Measurements from ENCODE around the gene LARP4B.

DNA sequence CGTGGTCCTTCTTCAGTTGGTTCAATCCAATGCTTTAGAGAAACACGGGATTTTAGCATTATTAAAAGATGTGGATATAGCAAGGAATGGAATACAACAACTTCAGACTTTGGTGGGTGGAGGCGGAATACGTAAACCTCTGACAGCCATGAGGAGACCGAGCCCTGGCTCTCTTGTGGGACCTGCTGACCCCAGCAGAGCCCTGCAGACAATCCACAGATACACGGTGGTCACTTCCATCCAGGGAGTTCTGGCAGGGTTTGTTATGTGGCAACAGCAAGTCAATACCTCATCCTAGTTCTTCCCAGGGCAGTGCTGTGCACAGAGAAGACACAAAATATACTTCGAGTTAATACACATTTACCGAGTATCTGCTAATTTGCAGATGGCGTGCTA is 123.5 kb downstream of the LARP4B start:
- TF ChIP-seq, protein P1, sequence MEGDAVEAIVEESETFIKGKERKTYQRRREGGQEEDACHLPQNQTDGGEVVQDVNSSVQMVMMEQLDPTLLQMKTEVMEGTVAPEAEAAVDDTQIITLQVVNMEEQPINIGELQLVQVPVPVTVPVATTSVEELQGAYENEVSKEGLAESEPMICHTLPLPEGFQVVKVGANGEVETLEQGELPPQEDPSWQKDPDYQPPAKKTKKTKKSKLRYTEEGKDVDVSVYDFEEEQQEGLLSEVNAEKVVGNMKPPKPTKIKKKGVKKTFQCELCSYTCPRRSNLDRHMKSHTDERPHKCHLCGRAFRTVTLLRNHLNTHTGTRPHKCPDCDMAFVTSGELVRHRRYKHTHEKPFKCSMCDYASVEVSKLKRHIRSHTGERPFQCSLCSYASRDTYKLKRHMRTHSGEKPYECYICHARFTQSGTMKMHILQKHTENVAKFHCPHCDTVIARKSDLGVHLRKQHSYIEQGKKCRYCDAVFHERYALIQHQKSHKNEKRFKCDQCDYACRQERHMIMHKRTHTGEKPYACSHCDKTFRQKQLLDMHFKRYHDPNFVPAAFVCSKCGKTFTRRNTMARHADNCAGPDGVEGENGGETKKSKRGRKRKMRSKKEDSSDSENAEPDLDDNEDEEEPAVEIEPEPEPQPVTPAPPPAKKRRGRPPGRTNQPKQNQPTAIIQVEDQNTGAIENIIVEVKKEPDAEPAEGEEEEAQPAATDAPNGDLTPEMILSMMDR (conservative IDR thresholded peaks at IDR 0.05 in 1 of 2, IDR thresholded peaks at IDR 0.05 in 1 of 2; ENCODE audit: extremely low read depth in 1 of 2, insufficient read depth in 1 of 2, low read depth in 1 of 2, low read length in 2 of 2), result no peak
- no peak for TF ChIP-seq EZH2 (IDR thresholded peaks at IDR 0.05; ENCODE audit: borderline replicate concordance, low read length)
